ENCODE measurements around the gene GATD1.

DNA sequence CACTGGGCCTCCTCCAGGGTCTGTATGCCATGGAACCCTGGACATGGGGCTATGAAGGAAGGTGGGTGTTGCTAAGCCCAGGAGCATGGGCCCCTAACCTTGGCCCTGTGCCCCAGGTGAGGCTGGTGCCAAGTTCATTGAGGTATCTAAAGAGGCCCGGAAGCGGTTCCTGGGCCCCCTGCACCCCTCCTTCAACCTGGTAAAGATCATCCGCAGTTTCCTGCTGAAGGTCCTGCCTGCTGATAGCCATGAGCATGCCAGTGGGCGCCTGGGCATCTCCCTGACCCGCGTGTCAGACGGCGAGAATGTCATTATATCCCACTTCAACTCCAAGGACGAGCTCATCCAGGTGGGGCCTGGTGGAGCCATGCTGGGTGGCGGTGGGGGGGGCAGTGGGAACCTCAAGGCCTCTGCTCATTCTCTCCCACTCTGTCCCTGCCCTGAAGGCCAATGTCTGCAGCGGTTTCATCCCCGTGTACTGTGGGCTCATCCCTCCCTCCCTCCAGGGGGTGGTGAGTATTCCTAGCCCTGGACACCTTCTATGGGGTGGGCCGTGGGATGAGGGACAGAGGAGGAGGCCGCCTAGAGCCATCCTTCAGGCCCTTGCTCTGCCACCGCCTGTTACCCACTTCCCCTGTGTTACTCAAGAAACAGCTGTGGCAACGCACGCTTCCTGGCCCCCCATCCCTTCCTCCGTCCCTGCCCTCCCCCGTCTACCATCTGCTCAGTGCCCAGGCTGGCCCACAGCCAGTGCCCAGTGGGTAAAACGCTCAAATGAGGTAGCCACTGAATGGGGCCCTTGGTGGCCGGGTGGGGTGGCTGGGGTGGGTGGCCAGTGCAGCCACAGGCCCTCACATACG lies 44.5 kb upstream of the GATD1 start:
- TF ChIP-seq, protein P1, sequence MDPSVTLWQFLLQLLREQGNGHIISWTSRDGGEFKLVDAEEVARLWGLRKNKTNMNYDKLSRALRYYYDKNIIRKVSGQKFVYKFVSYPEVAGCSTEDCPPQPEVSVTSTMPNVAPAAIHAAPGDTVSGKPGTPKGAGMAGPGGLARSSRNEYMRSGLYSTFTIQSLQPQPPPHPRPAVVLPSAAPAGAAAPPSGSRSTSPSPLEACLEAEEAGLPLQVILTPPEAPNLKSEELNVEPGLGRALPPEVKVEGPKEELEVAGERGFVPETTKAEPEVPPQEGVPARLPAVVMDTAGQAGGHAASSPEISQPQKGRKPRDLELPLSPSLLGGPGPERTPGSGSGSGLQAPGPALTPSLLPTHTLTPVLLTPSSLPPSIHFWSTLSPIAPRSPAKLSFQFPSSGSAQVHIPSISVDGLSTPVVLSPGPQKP (IDR thresholded peaks at IDR 0.05; ENCODE audit: low read depth, low read length): no peak
- TF ChIP-seq JUNB (IDR thresholded peaks at IDR 0.05): no peak
- TF ChIP-seq POLR2A (IDR thresholded peaks at IDR 0.05; ENCODE audit: low read length): no peak
- TF ChIP-seq ESRRA (IDR thresholded peaks at IDR 0.05; ENCODE audit: borderline replicate concordance, low read length): no peak
- TF ChIP-seq, protein P2, sequence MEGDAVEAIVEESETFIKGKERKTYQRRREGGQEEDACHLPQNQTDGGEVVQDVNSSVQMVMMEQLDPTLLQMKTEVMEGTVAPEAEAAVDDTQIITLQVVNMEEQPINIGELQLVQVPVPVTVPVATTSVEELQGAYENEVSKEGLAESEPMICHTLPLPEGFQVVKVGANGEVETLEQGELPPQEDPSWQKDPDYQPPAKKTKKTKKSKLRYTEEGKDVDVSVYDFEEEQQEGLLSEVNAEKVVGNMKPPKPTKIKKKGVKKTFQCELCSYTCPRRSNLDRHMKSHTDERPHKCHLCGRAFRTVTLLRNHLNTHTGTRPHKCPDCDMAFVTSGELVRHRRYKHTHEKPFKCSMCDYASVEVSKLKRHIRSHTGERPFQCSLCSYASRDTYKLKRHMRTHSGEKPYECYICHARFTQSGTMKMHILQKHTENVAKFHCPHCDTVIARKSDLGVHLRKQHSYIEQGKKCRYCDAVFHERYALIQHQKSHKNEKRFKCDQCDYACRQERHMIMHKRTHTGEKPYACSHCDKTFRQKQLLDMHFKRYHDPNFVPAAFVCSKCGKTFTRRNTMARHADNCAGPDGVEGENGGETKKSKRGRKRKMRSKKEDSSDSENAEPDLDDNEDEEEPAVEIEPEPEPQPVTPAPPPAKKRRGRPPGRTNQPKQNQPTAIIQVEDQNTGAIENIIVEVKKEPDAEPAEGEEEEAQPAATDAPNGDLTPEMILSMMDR (IDR thresholded peaks at IDR 0.05): no peak
- TF ChIP-seq RAD21 (conservative IDR thresholded peaks at IDR 0.05 in 1 of 2, IDR thresholded peaks at IDR 0.05 in 1 of 2): no peak
- no peak for TF ChIP-seq MAZ (IDR thresholded peaks at IDR 0.05; ENCODE audit: borderline replicate concordance, low read depth, low read length)
- TF ChIP-seq HOXB13 (CRISPR knock-in tag; IDR thresholded peaks at IDR 0.05; ENCODE audit: low read depth): no peak
- no peak for TF ChIP-seq CEBPB (IDR thresholded peaks at IDR 0.05)
- TF ChIP-seq, protein P3, sequence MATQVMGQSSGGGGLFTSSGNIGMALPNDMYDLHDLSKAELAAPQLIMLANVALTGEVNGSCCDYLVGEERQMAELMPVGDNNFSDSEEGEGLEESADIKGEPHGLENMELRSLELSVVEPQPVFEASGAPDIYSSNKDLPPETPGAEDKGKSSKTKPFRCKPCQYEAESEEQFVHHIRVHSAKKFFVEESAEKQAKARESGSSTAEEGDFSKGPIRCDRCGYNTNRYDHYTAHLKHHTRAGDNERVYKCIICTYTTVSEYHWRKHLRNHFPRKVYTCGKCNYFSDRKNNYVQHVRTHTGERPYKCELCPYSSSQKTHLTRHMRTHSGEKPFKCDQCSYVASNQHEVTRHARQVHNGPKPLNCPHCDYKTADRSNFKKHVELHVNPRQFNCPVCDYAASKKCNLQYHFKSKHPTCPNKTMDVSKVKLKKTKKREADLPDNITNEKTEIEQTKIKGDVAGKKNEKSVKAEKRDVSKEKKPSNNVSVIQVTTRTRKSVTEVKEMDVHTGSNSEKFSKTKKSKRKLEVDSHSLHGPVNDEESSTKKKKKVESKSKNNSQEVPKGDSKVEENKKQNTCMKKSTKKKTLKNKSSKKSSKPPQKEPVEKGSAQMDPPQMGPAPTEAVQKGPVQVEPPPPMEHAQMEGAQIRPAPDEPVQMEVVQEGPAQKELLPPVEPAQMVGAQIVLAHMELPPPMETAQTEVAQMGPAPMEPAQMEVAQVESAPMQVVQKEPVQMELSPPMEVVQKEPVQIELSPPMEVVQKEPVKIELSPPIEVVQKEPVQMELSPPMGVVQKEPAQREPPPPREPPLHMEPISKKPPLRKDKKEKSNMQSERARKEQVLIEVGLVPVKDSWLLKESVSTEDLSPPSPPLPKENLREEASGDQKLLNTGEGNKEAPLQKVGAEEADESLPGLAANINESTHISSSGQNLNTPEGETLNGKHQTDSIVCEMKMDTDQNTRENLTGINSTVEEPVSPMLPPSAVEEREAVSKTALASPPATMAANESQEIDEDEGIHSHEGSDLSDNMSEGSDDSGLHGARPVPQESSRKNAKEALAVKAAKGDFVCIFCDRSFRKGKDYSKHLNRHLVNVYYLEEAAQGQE (IDR thresholded peaks at IDR 0.05): no peak
- TF ChIP-seq MAFK (IDR thresholded peaks at IDR 0.05; ENCODE audit: partially characterized antibody): no peak
- TF ChIP-seq SMC3 (IDR thresholded peaks at IDR 0.05): no peak
- TF ChIP-seq SREBF2 (IDR thresholded peaks at IDR 0.05): no peak
- no peak for TF ChIP-seq PHF8 (IDR thresholded peaks at IDR 0.05; ENCODE audit: borderline replicate concordance, low read depth)

All from A549 (cell line).